Right lobe of liver (tissue), 6 donors: ENCODE data around the gene CST9. TPM values are rescaled to one million over a fixed set of nuclear protein-coding genes. Genes with fewer than 3 reads are reported as not detected.

Experiments used
- ATAC-seq, 4 donors: fragments of 200-7000 bp; cut with Tn5 transposase; one replicate each; pipeline ENCODE4 v1.9.1; 2020; ENCODE audit warnings: mild to moderate bottlenecking in 4 of 4, moderate library complexity in 4 of 4
- DNase-seq, 3 donors: peaks; one replicate each; pipeline ENCODE4 v3.0.0-alpha.2; 2020
- H3K27ac ChIP-seq, 3 donors: fragments of 200-600 bp; one replicate each; pipeline ENCODE4 v1.8.0; 2022
- H3K27me3 ChIP-seq, 2 donors: fragments of 200-600 bp; one replicate each; pipeline ENCODE4 v1.8.0; 2022
- H3K36me3 ChIP-seq, 4 donors: fragments of 200-600 bp; sonication (generic) in 1 of 4; one replicate each; pipeline versions ENCODE4 v1.5.1 to v1.8.0; 2017 to 2022; ENCODE audit warnings: control low read depth in 1 of 4
- H3K4me1 ChIP-seq, 4 donors: fragments of 200-600 bp; sonication (generic) in 1 of 4; one replicate each; pipeline versions ENCODE4 v1.5.1 to v1.8.0; 2017 to 2022; ENCODE audit warnings: control low read depth in 1 of 4
- H3K4me3 ChIP-seq, 3 donors: fragments of 200-600 bp; one replicate each; pipeline ENCODE4 v1.8.0; 2022
- H3K9me3 ChIP-seq, 4 donors: fragments of 200-600 bp; sonication (generic) in 1 of 4; one replicate each; pipeline versions ENCODE4 v1.5.1 to v1.8.0; 2017 to 2022; ENCODE audit warnings: control low read depth in 1 of 4
- CTCF ChIP-seq, 4 donors: fragments of 200-600 bp in 3 of 4; fragments of 450-650 bp in 1 of 4; IDR thresholded peaks; one replicate each; pipeline versions ENCODE4 v1.5.1 to v1.8.0; 2016 to 2022; ENCODE audit warnings: antibody characterized with exemption in 4 of 4, mild to moderate bottlenecking in 2 of 4
- POLR2A ChIP-seq: fragments of 450-650 bp; IDR thresholded peaks from one replicate; pipeline ENCODE4 v1.6.1; 2017; ENCODE audit warnings: antibody characterized with exemption, mild to moderate bottlenecking
- WGBS: methylation state at CpG from one replicate; pipeline ENCODE4 v1.1.6; 2018; ENCODE audit warnings: low coverage, low lambda C conversion rate; ENCODE audit not compliant: insufficient coverage; ENCODE audit errors: missing lambda C conversion rate; 5-methylcytosine and 5-hydroxymethylcytosine counted together
- intact Hi-C, 2 donors: fragments of 100-400 bp; cut with DNase I; formaldehyde crosslinking; loops; one replicate each; pipeline versions ENCODE4 v1.11.2 to v1.14.1; 2022
- total RNA-seq, 6 experiments: library from RNA; depleted of rRNA in 2 of 6; stranded (reverse); fragments of >200 nt in 2 of 6; fragmentation: NEBNext Ultra II Directional in 3 of 6; extraction: Animal tissue kit (Norgen Biotek cat#: 25700) in 3 of 6; gene quantifications; one replicate each; pipeline versions ENCODE4 v1.1.0 to v1.2.4, GENCODE V29; 2016 to 2023
- donor health status: DM: no; HTN: yes; CAD: no.
- donor health status: DM: no; HTN: no; CAD: no.
- donor health status: DM: no; HTN: no; CAD: no.
- donor health status: DM: no; HTN: yes; CAD: no.
- donor health status: DM: no; HTN: yes; CAD: no.

CST9 gene
- total RNA-seq, 6 experiments from 2014 or later: not detected

- Histone ChIP-seq H3K36me3 (no peaks in the 10 kb centered on the region), H3K9me3 (no peaks in the 10 kb centered on the region), H3K27ac (no peak overlapping the region), H3K27me3 (no peaks in the 10 kb centered on the region), H3K4me3 (no peak overlapping the region), H3K4me1 (no peaks in the 10 kb centered on the region)
- intact Hi-C loops: no loop called here
- ATAC-seq (peak in 2 of 4 donors; percentile 36 to 43), DNase-seq (no peak)
- WGBS: 55% methylated on average over 6 of the region's 6 CpGs
- TF ChIP-seq CTCF (IDR thresholded peaks at IDR 0.05) (no peak), POLR2A (no peak)
These were observed 37.9 kb upstream of the CST9 start for GRCh38 chr20:23643659-23644058.

- Histone ChIP-seq H3K27me3 (no peaks in the 10 kb centered on the region), H3K27ac (no peak overlapping the region), H3K4me1 (no peaks in the 10 kb centered on the region), H3K4me3 (no peak overlapping the region), H3K9me3 (no peaks in the 10 kb centered on the region), H3K36me3 (no peaks in the 10 kb centered on the region)
- peak in 3 of 4 donors; percentile 8 to 18 (median 10) for ATAC-seq
- intact Hi-C loops: no loop called here
- 39% methylated on average over 4 of the region's 12 CpGs for whole genome bisulfite sequencing
- no peak for TF ChIP-seq CTCF (IDR thresholded peaks at IDR 0.05)
- TF ChIP-seq POLR2A: no peak
- DNase-seq: no peak
These were observed 36.4 kb upstream of the CST9 start for GRCh38 chr20:23641936-23642751.

- Histone ChIP-seq H3K9me3 (no peaks in the 10 kb centered on the region), H3K36me3 (no peaks in the 10 kb centered on the region), H3K4me3 (no peak overlapping the region), H3K27me3 (no peaks in the 10 kb centered on the region), H3K4me1 (peaks cover 0 to 8% (median 4%) of the 10 kb centered on the region in 4 donors), H3K27ac (no peak overlapping the region)
- TF ChIP-seq POLR2A (no peak), CTCF (IDR thresholded peaks at IDR 0.05) (no peak)
- WGBS: 68% methylated on average over 9 of the region's 11 CpGs
- intact Hi-C loops: no loop called here
- ATAC-seq (no peak), DNase-seq (no peak)
These were observed 35.3 kb upstream of the CST9 start for GRCh38 chr20:23640671-23641667.

- no peak for DNase-seq
- intact Hi-C loops: no loop called here
- Histone ChIP-seq H3K4me3 (no peak overlapping the region), H3K27ac (no peak overlapping the region), H3K4me1 (peaks cover 0 to 14% (median 6%) of the 10 kb centered on the region in 4 donors), H3K36me3 (no peaks in the 10 kb centered on the region), H3K9me3 (no peaks in the 10 kb centered on the region), H3K27me3 (no peaks in the 10 kb centered on the region)
- 90% methylated on average over 3 of the region's 8 CpGs for WGBS
- no peak for ATAC-seq
- TF ChIP-seq POLR2A (no peak), CTCF (IDR thresholded peaks at IDR 0.05) (no peak)
These were observed 34.4 kb upstream of the CST9 start for GRCh38 chr20:23640018-23640601.
